NCI-H2196 (cell line): ENCODE results near the gene LDLRAD4.

Experiments used
- DNase-seq: peaks from one replicate; lab custom pipeline; 2025; ENCODE audit not compliant: unreplicated experiment; lab: John Stamatoyannopoulos, UW

LDLRAD4 gene

DNA sequence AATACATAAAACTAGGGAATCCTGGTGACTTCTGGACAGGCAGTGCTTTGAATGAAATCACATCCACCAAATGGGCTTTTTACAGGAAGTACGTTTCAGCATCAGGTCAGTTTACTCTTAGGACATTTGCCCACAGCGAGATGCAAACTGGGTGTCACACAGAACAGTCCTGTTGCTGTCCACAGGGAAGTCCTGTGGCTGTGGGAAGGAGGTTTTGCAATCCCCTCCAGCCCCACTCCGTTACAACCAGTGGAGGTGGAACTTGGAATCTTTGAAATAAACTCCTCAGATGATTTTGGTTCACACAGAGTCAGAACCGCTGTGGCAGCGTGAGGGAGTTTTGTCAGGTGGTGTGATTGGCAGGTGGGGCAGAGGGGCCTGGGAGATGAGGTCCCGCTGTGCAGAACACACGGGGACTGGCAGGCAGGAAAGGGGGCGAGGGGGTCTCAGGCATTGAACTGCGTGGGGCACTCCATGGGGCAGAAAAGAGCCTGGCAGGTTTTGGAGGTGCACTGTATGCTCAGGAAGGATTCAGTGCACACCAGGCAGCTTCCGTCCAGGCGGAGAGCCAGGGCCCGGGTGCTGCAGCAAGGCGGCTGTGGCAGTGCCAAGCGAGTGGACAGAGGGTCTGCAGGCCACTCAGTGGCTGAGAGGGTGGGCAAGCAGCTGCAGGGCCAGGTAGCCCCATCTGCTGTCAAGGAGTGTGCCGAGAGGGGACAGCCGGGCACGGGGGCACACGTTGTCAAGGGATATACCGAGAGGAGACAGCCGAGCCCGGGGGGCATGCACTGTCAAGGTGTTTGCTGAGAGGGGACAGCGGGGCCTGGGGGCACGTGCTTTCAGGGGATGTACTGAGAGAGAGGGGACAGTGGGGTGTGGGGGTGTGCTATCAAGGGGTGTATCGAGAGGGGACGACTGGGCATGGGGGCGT is 148.7 kb downstream of the LDLRAD4 start:
- DNase-seq = no peak

DNA sequence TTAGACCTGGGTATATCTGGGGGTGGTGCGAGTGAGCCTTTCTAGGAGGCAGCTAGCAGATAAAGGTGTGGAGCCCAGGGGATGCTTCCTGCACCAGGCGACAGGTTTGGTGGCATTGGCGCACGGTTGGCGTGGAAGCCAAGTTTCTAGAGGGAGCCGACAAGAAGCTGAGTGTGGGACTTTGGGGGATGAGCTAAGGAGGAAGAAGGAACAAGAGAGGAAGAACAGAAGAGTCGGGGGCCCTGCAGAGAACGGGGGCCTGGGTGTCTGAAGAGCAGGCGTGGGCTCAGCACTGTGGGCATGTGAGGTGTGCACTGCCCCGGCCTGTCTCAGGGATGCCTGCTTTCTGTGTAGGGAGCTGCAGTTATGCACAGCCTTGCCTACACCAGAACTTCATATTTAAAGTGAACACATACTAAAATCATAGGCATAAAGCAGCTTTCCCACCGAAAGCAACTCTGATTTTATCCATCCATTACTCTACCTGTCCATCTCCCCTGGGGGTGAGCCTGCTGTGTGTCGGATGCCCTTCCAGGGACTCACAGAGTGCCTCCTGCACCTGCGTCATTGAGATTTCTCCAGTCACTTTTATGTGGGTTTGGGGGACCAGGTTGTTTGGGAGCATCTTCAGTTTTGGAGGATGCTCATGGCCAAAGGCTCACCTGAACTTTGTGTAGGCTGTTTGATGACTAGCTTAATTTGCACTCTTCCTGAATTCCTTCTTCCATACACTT is 149.7 kb downstream of the LDLRAD4 start:
- no peak for DNase-seq

DNA sequence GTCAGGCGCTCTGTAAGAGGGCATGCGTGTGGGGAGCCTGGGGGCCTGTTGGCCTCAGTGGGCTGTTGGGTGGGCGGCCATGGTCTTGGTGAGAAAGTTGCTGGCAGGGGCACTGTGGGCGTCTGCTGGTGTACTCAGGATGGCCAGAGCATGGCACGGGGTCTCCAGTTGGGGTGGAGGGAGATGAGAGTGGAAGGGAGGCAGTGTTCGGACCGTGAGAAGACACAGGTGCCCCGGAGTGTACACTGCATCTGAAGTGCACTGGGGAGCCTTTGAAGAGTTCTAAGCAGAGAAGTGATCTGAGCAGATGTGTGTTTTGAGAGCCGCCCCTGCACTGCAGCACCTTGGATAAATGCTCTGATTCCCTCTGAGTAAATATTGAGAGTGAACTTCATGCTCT is 150.8 kb downstream of the LDLRAD4 start:
- no peak for DNase-seq

DNA sequence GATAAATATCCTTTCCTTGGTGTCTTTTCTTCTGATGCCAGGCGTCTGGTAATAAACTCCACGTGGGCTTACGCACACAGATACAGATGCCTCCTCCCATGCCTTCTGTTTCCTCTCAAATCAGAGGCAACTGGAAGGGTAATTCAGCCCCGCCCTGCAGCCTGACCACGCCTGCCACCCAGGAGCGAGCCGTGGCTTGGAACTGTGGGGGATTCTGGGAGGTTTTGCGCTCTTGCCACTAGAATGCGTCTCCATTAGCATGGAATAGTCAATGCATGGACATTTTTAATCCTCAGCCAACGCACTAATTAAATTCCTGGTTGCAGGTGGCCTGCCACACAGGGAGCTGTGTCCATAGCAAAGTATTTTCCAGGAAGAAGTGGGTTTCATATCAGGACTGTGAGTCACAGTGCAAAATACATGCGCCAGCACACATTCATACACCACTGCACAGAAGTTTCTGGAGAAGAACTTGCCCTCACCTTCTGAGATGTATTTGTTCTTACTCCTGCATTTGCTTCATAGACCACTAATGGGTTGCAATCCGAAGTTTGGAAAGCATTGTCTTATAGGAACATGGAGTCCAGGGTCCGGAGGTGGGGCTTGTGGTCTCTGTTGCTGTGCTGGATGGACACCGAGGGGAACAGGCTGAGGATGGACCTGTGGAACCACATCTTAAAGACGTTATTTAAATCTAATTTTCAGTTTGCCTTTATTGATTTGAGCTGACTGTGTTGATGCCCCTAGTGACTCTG is 151.4 kb downstream of the LDLRAD4 start:
- no peak for DNase-seq

DNA sequence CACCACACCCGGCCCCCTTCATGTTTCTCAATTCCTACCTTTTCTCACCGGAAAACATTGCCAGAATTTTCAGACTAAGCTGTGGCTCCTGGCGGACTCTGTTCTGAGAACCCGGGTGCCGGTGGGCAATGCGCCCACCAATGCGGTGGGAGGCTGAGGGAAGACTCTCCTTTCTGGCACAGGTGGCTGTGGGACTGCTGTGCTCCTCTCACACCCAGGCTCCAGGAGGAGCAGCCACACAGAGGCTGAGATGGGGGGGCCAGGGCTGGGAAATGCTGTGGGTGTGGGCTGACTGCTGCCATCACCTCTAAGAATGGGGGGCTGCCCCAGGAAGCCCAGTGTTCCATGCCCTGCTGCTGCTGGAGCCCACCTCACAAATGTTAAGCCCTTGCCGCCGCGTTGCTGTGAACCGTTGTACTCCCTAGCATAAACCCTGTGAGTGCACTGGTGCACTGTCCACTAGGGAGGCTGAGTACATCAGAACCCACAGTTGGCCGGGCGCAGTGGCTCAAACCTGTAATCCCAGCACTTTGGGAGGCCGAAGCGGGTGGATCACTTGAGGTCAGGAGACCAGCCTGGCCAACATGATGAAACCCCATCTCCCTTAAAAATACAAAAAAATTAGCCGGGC is 152.6 kb downstream of the LDLRAD4 start:
- DNase-seq = no peak

DNA sequence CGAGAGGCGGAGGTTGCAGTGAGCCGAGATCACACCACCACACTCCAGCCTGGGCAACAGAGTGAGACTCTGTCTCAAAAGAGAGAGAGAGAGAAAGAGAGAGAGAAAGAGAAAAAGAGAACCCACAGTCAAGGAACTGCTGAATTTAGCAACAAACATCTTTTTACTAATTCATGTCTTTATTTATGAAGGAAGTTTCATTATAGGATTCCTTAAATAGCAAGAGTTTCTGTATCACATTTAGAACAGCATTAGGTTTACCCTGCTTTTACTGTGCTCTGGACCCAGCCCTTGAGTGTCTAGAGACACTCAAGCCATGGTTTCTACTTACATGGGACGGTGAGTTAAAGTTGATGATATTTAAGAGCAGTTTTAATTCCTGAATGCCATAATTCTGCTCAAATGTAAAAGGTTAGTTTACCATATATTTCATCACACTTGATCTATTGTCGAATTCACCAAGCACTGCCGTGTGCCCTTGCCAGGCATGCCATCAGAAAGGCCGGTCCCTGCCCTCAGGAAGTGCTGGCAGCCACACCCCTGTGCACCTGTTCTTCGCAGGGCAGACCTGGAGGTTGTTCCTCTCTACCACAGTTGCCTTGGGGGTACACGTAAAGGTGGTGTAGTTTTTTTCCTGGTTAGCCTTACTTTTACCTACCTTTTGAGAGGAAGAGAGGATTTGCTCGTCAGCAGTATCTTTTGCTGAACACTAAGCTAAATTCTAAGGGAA is 153.3 kb downstream of the LDLRAD4 start:
- no peak for DNase-seq

DNA sequence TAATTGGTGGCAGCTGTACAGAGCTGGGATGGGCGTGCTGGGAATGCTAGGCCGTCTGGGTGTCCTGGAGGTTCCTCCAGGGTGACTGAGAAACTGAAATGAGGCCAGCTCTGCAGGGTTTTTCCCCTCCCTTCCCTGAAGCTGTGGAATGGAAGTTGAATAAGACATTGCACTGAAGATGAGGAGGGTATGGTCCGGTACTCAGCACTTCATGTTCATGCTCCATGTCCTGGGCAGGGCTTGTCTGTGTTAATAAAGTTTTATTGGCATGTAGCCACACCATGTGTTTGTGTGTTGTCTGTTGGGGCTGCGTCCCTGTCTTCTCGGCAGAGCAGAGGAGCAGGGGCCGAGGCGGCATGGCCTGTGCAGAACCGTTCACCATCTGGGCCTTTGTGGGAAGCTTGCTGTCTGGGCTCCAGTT is 154.0 kb downstream of the LDLRAD4 start:
- no peak for DNase-seq

DNA sequence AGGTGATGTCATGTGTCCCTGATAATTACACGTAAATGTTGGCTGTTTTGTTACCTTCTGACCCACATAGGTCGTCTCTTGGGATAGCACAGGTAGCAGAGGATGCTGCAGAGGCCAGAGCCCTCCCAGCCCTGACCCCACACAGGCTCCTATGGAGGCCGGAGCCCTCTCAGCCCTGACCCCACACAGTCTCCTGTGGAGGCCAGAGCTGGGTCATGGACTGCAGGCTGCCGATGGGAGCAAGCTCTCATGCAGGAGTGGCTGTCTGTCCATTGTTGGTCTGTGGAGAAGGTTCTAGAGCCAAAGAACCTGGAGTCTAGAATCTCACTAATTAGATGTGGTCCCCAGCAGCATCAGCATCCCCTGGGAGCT is 155.5 kb downstream of the LDLRAD4 start:
- DNase-seq = no peak

DNA sequence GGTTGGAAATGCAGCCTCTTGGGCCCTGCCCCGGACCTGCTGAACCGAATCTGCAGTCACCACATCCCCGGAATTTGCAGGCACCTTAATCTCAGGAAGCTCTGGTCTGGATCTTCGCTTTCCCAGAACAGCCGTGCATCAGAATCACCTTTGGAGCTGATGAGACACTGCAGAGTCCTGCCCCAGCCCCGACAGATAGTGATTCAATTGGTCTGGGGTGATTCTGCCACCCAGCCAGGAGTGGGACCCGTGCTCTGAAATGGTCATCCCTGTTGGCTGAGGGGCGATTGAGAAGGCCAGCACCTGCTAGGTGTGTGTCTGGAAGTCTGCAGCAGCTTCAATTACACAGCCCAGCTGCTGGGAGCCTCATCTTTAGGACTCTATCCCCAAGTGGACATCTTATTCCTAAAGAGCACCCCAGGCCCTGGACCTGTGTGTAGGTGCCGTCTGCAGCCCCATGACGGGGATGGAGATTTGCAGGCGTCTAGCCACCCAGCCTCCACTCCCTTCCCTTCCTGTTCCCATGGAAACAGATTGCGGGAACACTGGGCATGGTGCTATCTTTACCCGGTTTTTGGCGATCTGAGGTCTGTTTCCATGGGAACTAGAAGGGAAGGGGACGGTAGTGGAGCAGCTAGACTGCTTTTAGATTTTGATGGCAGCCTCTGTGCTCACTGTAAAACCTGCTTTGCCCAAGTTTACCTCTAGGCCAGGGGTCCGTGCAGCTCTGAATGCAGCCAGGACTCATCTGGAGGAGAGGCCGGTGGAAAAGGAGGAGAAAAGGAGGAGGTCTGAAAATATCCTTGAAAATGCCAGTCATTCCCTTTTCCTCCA is 156.1 kb downstream of the LDLRAD4 start:
- peak; percentile 51 for DNase-seq

DNA sequence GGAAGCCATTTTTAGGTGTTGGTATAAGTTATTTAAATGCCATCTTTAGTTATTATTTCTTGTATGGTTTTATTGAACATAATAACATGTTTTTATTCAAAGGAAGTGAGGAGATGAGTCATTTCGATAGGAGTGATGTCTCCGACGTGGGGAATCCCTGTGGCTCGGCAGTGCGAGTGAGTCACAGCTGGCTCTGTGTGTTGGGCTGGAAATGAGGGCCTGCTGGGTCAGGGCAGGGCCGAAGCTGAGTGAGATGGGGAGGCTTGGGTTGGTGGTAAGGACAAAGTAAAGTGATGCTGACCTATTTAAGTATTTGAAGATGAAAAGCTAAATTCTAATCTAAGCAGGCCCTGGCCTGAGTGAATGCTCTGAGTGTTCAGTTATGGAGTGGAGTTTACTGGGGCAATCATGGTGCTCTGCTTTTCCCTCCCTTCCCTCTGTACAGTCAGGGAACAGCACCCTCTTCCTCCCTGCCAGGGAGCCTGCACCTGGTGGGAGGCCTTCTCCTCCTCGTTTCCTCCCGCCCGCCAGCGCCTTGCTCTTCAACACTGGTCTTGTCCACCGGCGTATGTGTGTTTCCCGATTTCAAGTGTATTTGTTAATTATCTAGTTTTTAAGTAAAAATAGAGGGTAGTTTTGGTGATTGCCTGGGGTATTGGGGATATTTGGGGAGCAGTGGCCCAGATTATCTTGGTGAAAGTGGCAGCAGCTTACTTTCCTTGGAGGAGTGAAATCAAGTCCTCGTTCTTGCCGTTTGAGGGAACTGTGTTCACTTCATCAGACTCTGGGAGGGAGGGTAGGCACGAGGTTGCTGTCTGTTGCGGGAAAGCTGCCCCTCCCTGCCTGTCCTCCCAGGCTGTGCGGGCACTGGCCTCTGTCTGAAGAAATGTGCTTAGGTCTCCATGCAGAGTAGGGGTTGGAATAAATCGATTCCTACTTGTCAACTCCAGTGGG is 157.0 kb downstream of the LDLRAD4 start:
- no peak for DNase-seq

DNA sequence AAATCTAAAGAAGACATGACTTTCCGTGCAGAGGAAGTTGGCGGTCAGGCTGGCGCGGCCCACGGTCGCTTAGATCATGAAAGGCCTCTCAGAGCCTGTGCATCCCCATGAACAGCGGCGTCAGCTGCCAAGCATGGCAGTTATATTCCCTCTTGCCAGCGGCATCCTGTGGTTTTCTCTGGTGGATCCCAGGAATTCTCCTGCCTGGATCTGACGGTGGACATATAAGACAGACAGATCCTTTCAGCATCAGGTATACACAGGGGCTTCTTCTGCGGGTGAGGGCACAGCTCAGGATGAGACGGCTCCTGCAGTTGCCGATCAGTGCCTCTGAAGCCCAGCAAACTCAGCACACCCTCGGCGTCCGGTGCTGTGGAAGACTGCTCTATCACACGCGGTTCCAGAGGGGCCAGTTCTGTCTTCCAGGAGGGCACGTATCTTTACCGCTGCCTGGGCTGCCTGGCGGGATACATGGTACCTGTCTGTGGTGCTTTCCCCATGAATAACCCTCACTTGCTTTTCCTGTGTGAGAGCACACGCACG is 157.8 kb downstream of the LDLRAD4 start:
- DNase-seq = no peak

DNA sequence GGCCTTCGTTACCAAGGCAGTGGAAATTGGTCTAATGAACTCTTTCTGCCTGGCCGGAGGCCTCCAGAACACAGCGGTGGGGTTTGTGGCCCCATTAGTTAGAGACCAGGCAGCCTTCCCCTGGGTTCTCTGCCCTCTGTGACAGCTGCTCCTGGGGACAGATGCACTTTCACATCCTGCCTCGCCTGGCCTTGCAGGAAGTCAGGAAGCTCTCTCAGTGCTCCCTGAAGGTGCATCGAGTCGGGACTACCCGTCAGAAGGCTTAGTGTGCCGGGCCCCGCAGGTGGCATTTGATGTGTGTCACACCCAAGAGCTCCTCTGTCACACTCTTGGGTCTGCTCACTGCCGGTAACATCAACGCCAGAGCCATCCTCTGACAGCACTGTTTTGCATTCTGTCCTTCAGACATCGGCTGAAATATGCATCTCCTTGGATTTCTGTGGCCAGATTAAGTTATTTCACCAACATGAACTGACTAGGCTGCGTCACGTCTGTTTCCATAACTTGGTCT is 158.3 kb downstream of the LDLRAD4 start:
- DNase-seq = no peak

DNA sequence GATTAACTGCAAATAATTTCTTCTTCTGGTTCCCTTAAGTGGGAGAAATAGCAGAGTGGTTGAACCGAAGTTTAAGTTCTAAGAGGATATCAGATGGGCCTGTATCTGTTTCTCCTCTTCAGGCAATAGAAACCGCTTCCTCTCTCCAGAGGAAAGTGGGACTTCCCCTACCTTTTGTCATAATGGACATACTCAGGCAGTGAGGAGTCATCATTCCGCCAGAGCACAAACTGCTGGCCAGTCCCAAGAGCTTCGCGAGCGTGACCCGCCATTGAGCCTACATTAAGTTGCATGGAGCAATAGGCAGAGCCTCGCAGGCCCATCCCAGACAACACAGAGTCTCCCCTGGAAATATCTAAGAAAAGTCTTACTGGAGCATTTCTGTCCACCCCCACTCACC is 158.9 kb downstream of the LDLRAD4 start:
- no peak for DNase-seq

DNA sequence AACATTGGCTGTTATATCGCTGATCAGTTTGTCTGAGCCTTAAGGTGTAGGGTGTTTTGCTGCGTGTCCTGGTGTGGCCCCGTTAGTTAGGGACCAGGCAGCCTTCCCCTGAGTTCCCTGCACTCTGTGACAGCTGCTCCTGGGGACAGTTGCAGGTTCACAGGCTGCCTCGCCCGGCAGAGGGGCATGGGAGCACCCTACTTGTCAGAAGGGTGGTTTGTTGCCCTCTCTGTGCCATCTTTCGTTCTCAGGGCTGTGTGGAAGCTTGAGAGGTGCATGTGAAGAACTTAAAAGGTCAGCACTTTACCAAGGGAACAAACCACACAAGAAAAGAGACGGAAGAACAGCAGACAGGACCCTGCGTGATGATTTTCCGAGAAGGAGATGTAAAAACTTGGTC is 159.6 kb downstream of the LDLRAD4 start:
- no peak for DNase-seq

DNA sequence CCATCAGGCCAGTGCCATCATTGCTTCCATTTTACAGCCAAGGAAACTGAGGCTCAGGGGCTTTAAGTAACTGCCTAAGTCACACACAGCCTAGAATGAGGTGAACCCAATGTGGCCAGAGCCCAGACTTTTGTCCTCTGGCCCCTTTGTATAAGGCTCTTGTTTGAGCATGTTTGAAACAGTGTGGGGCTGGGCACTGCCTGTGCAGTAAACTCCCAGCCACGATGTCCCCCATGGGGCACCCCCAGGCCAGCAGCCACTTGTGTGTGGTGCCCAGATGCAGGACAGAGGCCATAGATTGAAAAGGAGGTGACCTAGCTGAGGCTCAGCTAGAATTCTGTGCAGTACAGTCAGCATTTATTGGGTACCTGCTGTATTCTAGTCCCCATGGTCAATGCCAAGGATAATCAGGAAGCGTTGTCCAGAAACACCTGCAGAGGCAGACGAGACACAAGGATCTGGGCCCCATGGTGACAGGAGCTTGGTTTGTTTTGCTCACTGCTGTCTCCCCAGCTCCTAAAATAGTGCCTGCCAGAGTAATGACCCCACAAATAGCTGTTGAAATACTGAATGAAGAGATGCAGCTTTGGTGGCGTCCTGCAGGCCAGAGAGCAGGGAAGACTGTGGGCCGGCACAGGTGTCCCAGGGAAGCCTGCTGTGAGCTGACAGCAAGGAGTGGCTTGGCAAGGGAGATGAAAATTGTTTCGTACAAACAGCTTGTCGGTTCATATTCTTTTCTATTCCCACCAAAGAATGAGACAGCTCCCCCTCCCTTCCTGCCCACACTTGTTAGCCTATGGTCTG is 160.7 kb downstream of the LDLRAD4 start:
- no peak for DNase-seq

DNA sequence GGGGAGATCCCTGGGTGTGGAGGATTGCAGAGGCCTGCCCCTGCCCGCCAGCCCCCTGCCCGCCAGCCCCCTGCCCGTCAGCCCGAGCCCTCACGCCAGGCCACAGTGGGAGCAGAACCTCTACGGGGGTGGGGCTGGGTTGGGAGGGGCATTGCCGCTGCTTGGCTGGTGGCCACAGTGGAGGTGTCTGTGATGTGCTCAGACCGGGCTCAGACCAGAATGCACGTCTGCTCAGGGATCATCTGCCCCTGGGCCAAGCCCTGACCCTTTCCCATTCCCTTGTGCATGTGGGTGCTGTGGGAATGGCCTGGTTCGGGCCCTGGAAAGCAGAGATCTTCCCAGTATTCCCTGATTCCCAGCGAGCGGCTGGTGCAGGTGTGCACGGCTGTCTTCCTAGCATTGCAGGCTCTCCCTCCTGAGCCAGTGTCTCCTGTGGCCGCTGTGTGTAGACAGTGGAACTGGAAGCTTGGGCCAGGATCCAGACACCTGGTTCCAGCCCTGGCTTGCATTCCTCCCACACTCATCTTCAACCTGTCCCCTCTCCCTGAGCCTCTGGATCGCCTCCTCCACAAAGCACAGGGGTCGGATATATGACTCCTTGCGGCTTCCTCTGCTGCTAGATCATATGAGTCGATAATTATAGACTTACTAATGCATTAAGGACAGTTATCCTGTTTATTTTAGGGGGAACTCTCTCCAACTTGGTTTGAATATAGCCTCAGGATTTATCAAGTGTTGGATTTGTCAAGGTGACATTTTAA is 161.6 kb downstream of the LDLRAD4 start:
- DNase-seq = no peak
